GM21423 (cell line): ENCODE results near the gene NUDT5.
"Not testable (repeated sequence)": the region's sequence is repeated elsewhere in the genome, so short reads cannot be mapped to it uniquely, and the experiment has no call there.

Source experiments
- ATAC-seq: cut with Tn5 transposase; IDR thresholded peaks from one replicate; pipeline ENCODE4 v1.9.1; 2021; ENCODE audit warnings: mild to moderate bottlenecking, moderate library complexity; ENCODE audit not compliant: unreplicated experiment

The NUDT5 gene

GRCh38 chr10:12195603-12196506, at the start of gene NUDT5, which contains the start of gene CDC123:
TSS of gene NUDT5 (minus strand) at chr10:12195891. CDS start at chr10:12186291, 9,600 bp downstream.
TSS of gene CDC123 (plus strand) at chr10:12196188. CDS start at chr10:12196246, 58 bp downstream.
- ATAC-seq, result peak; percentile 90

GRCh38 chr10:12243864-12244620, 48.4 kb upstream of the NUDT5 start:
- no peak for ATAC-seq

DNA sequence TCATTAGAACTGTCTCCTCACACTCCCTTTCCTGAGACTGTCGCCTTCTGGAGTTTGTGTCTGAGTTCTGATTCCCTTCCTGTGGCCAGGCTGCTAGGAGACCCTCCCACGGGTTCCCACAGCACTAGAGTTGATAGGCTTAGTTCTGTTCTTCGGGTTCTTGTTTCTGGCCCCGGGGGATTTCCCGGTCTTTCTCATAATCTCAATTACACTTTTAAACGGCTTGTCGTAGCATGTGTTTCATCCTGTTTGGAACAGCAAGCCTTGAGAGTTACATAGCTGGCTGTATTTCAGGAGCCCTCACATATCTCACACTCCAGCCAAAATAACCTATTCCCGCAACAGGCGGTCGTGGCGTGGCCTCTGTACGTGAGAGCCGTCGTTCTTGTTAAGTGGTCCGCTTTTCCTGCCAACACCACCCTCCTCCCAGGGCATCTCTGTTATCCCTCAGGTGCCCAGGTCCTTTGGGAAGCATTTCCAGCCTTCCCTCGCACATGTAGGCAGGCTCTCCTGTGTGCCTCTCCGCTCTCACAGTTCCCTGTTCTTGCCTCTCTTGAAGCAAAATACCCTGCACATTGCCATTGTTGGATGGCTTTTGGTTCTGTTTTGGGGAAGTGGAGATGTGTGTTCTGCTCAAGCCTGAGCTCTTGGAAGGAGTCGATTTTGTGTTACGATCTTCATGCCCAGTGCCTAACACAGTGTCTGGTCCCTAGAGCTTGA, 46.3 kb upstream of the NUDT5 start:
- no peak for ATAC-seq

DNA sequence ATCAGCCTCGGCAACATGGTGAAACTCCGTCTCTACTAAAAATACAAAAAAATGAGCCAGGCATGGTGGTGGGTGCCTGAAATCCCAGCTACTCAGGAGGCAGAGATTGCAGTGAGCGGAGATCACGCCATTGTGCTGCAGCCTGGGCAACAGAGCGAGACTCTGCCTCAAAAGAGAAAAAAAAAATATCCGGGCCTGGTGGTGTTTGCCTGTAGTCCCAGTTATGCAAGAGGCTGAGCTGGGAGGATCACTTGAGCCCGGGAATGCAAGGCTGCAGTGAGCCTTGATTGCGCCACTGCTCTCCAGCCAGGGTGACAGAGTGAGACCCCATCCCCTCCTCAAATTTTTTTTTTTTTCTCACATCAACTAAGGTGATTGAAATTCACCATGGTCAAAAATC, 43.1 kb upstream of the NUDT5 start:
- no peak for ATAC-seq

- ATAC-seq, result no peak
Observed at GRCh38 chr10:12237265-12238220, 41.9 kb upstream of the NUDT5 start.

GRCh38 chr10:12235796-12236195, 40.1 kb upstream of the NUDT5 start:
- no peak for ATAC-seq

DNA sequence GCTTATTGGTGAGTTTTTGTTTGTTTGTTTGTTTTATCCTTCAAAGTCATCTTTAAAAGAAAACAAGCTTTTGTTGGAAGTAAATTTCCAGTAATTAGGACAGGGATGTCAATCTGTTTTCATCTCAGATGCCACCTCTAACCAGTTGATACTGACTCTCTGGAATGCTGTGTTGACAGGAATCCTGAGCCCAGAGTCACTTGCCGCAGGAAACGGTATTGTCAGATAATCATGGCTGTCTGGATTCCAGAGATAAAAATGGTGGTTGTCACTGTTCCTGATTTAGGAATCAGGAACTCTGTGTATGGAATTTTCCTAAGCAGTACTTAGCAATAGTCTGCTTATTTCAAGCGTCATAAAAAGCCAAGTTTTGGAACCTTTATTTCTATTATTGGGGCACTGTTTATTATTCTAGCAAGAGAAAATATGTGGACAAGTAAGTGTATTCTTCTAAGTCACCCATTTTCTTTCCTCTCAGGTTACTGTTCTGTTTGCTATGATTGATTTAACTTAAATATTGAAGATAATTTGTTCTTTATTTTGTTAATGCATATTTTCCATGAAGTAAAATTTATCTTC, 39.5 kb upstream of the NUDT5 start:
- no peak for ATAC-seq

GRCh38 chr10:12234687-12235086, 39.0 kb upstream of the NUDT5 start:
- ATAC-seq, result not testable (repeated sequence)

DNA sequence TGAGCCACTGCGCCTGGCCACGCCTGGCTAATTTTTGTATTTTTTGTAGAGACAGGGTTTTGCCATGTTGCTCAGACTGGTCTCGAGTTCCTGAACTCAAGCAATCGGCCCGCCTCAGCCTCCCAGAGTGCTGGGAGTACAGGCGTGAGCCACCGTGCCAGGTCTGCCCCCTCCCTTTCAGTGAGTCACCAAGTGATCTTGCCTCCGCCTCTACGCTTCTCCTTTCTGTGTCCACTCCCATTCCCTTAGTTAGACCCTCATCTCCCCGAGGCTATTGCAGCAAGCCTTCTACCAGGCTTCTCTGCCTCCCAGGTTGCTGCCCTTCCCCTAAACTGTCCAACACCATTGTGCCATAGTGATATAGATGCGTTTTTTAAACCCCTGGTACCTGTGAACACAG, 33.2 kb upstream of the NUDT5 start:
- no peak for ATAC-seq

DNA sequence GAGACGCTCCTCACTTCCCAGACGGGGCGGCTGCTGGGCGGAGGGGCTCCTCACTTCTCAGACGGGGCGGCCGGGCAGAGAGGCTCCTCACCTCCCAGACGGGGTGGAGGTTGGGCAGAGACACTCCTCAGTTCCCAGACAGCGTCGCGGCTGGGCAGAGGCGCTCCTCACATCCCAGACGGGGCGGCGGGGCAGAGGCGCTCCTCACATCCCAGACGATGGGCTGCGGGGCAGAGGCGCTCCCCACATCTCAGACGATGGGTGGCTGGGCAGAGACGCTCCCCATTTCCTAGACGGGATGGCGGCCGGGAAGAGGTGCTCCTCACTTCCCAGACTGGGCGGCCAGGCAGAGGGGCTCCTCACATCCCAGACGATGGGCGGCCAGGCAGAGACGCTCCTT, 30.7 kb upstream of the NUDT5 start:
- not testable (repeated sequence) for ATAC-seq

- ATAC-seq, result no peak
Observed at GRCh38 chr10:12225444-12225843, 29.8 kb upstream of the NUDT5 start.

DNA sequence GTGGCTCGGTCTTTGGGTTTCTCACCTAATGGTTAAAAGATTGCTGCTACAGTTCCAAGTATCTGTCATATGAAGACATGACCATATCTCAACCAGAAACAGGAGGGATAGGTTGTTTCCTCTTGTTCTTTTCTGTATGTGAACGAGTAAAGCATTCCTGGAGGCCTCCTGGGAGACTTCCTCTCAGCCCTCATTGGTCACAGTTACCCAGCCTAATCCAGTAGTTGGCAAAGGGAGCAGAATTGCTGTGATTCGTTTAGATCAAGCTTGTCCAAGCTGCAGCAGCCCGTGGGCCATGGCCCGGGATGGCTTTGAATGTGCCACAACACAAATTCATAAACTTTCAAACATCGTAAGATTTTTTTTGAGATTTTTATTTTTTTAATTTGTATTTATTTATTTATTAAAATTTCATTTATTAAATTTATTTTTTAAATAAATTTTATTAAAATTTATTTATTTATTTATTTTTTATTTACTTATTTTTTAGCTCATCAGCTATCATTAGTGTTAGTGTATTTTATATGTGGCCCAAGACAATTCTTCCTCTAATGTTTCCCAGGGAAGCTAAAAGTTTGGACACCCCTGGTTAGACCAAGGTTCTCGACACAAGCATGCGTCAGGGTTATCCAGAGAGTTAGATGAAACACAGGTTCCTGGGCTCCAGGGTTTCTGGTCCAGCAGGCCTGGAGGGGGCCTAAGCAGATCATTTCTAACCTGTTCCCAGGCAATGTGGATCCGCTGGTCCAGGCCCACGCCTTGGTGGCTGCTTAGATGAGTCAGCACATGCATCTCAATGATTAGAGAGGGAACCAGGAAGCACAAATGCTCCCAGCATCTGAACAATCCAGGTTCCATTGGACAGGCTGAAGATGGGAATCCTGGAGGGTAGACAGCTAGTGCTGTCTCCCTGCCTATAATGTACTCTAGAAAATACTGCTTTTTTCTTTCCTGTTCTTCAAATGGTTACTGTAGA, 25.9 kb upstream of the NUDT5 start:
- ATAC-seq, result no peak

DNA sequence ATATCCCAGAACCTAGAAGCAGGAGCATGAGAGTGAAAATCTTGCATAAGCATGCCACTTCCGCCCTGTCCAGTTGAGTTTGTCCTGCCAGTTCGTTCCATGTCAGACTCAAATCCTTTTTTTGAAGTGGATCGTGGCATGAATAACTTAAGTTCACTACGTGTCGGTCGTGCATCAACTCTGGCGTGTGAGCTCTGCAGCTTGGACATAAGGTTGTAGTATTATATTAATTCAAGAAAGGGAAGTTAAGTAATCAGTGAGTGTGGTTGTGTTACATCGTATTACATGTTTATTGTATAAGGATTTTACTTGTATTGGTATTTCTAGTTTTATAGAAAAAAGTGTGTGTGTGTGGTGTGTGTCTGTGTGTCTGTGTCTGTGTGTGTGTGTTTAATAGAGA, 23.3 kb upstream of the NUDT5 start:
- no peak for ATAC-seq

- ATAC-seq, result no peak
Observed at GRCh38 chr10:12214763-12215218, 19.1 kb upstream of the NUDT5 start.

GRCh38 chr10:12214093-12214492, 18.4 kb upstream of the NUDT5 start:
- no peak for ATAC-seq

DNA sequence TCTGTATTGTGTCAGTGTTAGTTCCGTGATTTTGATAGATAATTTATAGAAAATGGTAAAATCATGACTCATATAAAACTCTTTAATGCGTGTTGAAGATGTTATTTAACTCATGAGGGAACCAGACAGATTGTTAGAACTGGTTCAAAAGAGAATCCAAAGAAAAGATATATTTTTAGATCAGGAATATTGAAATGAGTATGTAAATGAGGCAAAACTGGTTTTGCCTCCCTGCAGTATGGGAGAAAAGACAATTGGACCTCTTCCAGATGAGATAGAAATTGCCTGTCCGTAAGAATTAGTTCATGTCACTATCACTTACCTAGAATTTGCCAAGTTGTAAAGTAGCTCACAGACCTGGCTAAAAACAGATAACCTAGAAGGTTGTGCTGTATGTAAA, 17.9 kb upstream of the NUDT5 start:
- ATAC-seq, result no peak

DNA sequence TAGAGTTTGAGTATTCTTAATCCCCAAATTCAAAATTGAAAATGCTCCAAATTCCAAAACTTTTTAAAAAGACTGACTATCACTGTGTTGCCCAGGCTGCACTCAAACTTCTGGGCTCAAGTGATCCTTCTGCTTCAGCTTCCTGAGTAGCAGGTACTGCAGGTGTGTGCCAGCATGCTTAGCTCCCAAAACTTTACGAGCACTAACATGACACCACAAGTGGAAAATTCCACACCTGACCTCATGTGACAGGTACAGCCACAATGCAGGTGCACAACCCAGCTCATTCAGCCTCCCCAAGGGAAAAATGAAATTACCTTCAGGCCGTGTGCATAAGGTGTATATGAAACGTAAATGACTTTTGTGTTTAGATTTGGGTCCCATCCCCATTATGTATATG, 16.8 kb upstream of the NUDT5 start:
- ATAC-seq, result no peak

GRCh38 chr10:12208460-12208859, 12.8 kb upstream of the NUDT5 start:
- ATAC-seq, result no peak
